Hypothalamus (tissue), 51 donors: ENCODE data around the gene RXFP1.
"Not testable (repeated sequence)": the region's sequence is repeated elsewhere in the genome, so short reads cannot be mapped to it uniquely, and the experiment has no call there.

Experiments used
- DNase-seq, 51 donors: peaks; one replicate each; lab custom pipeline; 2025; lab: John Stamatoyannopoulos, UW

The RXFP1 gene

DNA sequence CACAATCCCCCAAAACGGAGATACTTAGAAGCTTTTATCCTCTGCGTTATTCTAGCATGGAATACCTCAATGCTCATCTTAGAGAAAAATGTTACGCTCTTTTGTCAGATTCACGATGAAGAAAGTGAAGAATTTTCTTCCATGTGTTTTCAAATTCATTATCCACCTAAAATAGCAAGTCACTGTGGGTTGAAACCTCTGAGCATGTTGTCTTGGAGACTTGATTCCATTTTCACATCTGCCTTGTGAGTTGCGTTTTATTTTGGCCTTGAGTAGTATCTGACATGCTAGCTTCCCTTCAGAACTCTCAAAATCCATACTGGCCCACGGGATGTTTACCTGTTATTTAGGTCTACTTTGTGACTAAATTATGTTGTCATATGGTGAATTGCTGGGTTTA, 83.7 kb downstream of the RXFP1 start:
- peak in 1 of 51 donors; percentile 20 for DNase-seq

DNA sequence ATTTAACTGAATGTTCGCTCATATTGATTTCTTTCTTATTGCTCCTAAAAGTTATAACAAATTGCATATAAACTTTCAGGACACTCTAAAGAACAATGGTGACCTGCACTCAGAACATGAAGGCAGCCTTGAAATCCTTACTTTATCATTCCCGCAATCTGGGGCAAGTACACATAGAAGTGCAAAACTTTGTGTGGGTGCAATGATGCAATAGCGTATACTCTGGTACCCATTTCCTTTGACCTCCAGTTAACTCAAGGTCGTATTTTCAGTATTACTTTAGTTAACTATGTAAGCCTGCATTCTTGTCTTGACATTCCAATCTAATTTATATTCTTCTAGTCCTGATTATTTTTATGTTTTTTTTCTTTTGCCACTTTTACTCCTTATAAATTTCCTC, 85.3 kb downstream of the RXFP1 start:
- no peak for DNase-seq

DNA sequence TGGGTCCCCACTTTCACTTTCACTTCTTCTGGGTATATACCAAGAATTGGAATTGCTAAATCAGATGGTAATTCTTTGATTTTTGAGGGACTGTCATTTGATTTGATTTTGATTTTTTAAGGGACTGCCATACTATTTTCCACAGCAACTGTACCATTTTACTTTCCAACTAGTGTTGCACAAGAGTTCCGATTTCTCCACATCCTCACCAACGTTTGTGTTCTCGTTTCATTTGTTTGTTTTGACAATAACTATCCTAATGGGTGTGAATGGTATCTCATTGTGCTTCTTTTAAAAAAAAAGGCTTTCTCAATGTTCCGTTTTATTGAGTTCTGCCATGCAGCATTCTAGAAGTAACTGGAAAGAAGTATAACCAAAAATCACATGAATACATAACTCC, 87.4 kb downstream of the RXFP1 start:
- no peak for DNase-seq

DNA sequence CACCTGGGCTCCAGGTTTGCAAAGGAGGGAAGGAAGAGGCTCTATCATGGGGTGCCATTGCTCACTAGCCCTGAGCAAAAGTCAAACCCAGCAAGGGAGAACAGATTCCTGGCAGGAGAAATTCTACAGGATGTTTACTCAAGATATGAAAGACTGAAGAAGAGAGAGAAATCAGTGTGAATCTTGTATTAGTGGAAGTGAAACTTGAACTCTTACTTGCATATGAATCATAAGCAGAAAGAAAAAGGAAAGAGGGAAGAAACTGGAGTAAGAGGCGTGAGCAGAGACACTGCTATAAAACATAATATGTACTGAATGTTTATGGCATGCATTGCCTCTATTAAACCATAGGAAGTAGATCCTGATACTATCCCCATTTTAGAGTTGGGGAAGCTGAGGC, 89.1 kb downstream of the RXFP1 start:
- DNase-seq: no peak

DNA sequence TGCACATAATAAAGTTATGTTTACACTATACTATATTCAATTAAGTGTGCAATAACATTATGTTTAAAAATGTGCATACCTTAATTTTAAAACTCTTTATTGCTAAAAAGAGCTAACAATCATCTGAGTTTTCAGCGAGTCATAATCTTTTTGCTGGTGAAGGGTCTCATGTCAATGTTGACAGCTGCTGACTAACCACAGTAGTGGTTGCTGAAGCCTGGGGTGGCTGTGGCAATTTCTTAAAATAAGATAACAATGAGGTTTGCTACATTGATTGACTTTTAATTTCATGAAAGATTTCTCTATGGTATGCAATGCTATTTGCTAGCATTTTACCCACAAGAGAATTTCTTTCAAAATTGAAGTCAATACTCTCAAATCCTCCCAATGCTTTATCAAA, 91.4 kb downstream of the RXFP1 start:
- DNase-seq: no peak

DNA sequence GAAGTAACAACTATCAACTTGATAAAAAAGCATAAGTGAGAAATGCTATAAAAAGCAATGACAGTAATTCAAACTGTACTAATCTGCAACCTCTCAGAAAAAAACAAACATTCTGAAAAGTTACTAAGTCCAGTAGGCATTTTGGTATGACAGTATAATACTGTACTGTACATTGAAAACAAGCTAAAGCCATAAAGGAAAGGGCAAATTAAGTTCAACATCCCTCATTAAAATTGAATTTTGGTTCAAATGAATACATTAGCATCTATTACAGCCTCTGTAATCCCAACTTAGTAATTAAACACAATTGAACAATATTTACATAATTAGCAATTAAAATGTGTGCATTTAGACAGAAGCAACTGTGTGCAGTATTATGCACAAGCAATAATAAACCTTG, 96.3 kb downstream of the RXFP1 start:
- DNase-seq: no peak

DNA sequence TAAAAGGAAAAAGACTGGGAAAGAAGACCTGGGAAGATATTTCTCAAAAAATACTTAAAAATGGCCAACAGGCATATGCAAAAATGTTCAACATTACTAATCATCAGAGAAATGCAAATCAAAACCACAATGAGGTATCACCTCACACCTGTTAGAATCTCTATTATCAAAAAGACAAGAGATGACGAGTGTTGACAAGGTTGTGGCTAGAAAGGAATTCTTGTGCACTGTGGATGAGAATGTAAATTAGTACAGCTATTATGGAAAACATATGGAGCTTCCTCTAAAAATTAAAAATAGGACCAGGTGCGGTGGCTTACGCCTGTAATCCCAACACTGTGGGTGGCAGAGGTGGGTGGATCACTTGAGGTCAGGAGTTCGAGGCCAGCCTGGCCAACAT, 100.0 kb downstream of the RXFP1 start:
- no peak for DNase-seq

DNA sequence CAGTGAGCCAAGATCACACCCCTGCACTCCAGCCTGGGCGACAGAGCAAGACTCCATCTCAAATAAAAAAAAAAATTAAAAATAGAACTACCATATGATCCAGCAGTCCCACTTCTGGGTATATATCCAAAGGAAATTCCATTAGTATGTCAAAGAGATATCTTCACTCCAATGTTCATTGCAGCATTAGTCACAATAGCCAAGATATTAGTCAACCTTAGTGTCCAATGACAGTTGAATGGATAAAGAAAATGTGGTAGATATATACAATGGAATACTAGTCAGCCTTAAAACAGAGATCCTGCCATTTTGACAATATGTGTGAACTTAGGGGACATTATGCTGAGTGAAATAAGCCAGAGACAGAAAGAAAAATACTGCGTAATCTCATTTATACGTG, 100.6 kb downstream of the RXFP1 start:
- DNase-seq: no peak

DNA sequence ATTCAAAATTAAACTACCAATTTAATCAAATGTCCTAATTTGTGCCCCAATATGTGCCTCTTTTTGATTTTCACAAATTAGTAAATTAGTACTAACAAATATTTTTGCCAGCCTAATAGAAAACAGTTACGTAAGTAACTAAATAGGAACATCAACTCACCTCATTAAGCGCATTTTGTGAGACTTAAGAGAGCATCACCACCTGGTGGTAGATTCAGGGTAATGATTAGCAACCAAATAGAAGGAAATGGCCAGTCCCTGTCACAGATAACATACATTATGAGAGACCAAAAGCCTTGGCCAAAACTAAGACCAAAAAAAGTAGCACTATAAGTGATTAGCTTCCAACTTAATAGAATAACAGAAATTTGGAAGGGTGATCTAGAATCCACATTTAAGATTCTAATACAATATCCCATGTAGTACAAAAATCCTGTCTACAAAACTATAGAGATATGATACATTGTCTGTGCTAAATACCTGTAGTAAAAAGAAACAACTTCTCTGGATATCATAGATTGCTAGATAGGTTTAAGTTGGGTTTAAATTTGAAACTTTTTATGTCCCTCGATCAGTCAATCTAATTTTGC, 103.3 kb downstream of the RXFP1 start:
- DNase-seq: peak in 7 of 51 donors; percentile 0 to 26 (median 1)

- no peak for DNase-seq
These were observed 103.9 kb downstream of the RXFP1 start for GRCh38 chr4:158625544-158625943.

DNA sequence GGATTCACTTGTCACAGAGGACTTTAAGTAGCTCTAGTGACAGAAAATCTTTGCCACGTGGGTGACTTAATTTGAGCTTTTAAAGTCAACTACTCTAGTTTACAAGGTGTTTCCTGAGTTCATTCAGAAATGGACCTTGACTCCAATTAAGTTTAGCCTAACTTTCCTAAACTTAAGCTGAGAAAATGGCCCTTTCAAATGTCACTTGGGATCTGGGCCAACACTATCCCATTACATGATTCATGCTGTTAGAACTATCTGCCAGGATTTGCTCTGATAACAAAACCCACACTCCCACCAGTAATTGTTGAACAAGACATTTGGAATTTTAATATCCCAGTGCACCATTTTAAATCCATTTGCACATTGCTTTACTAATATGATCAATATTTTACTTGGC, 109.2 kb downstream of the RXFP1 start:
- DNase-seq: no peak

DNA sequence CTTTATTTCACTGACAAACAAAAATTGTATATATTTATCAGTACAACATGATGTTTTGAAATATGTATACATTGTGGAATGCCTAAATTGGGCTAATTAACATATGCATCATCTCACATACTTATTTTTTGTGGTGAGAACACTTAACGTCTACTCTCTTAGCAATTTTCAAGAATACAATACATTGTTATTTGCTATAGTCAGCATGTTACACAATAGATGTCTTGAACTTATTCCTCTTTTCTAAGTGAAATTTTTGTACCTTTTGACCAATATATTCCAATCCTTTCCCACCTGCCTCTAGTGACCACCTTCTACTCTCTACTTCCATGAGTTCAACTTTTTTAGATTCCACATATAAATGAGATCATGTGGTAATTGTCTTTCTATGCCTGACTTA, 114.9 kb downstream of the RXFP1 start:
- no peak for DNase-seq

DNA sequence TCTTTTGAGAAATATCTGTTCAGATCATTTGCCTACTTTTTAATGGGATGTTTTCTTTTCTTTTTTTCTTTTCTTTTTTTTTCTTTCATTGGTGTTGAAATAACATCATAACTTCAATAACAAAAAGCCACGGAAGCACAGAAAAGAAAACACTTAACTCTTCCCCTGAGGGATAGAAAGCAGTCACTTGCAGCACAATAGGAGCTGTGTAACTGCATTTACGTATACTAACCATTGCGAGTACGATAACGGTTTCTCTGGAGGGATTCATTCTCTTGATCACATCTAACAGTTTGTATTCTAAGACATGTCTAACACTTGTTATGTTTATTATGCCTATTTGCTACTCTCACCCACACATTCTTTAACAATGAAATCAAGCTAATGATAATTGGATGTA, 122.7 kb downstream of the RXFP1 start:
- DNase-seq: no peak

DNA sequence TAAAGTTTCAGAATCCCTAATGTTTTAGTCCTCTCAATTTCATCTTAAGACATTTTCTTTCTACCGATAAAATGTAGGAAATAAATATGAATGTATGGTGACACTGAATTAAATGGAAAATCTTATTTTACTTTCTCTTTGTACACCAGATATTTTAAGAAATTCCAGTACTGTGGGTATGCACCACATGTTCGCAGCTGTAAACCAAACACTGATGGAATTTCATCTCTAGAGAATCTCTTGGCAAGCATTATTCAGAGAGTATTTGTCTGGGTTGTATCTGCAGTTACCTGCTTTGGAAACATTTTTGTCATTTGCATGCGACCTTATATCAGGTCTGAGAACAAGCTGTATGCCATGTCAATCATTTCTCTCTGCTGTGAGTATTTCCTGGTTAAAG, 123.1 kb downstream of the RXFP1 start:
- no peak for DNase-seq

DNA sequence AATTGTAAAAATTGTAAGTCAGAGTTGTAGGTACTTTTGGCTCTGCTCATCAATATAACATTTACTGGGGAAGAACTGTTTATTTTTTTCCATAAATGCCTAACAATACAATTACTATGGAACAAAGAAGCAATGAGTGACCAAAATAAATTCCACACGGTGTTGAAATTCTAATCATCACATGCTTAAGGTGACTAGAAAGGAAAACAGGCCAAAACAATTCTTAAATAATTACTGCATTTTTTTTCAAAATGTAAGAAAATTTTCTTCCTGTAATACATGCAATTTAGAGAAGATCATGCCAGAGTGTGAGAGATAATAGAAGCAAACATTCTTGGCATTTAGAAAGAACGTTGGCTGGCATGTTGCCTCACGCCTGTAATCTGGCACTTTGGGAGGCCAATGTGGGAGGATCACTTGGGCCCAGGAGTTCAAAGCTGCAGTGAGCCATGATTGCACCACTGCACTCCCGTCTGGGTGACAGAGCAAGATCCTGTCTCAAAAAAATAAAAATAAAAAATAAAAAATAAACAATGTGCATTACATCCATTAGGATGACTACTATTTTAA, 127.5 kb downstream of the RXFP1 start:
- DNase-seq: no peak

DNA sequence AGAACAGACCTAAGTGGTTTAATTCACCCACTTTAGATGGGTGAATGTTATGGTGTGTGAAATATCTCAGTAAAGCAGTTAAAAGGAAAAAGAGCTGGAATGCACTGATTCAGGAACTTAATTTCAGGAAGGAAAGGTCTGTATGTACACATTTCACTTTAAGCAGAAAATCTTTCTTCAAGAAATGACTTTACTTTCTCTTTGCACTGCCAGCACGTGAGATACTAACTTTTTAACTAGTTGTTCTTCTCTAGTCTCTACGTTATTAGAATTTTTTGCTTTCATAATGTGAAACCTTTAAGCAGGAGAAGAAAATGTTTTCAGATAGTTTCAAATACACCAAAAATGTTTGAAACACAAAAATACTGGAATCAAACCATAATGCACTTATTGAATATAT, 131.2 kb downstream of the RXFP1 start:
- no peak for DNase-seq

DNA sequence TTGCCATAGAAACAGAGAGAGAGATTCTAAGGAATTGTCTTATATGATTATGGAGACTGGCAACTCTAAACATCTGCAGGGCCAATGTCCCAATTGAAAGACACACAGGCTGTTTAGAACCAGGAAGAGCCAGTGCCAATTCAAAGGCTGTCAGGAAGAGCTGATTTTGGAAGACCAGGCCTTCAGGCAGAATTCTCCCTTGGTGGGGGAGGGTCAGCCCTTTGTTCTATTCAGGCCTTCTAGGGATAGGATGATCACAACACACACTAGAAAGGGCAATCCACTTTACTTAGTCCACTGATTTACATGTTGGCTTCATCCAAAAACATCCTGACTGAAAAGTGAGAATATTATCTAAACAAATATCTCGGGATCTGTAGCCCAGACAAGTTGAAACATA, 134.8 kb downstream of the RXFP1 start:
- no peak for DNase-seq

- DNase-seq: no peak
These were observed 135.6 kb downstream of the RXFP1 start for GRCh38 chr4:158657291-158657690.

DNA sequence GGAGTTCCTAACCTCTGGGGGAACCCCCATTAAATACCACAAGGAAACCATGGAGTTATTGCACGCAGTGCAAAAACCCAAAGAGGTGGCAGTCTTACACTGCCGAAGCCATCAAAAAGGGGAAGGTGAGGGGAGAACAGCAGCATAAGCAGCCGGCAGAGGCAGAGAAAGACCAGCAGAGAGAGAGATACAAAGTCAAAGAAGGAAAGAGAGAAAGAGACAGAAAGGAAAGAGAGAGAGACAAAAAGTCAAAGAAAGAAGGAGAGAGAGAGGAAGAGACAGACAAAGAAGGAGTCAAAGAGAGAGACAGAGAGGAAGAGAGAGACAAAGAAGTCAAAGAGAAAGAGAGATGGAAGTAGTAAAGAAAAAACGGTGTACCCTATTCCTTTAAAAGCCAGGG, 141.6 kb downstream of the RXFP1 start:
- DNase-seq: not testable (repeated sequence)

- DNase-seq: not testable (repeated sequence)
These were observed 142.3 kb downstream of the RXFP1 start for GRCh38 chr4:158663707-158664625.

DNA sequence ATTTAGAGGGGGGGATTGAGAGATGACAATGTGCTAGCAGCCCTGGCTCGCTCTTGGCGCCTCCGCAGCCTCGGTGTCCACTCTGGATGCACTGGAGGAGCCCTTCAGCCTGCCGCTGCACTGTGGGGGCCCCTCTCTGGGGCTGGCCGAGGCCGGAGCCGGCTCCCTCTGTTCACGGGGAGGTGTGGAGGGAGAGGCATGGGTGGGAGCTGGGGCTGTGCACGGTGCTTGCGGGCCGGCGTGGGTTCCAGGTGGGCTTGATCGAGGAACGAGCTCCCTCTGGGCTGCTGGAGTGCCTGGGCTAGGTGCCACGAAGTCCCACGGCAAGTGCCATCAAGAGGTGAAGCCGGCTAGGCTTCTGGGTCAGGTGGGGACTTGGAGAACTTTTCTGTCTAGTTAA, 143.1 kb downstream of the RXFP1 start:
- no peak for DNase-seq

DNA sequence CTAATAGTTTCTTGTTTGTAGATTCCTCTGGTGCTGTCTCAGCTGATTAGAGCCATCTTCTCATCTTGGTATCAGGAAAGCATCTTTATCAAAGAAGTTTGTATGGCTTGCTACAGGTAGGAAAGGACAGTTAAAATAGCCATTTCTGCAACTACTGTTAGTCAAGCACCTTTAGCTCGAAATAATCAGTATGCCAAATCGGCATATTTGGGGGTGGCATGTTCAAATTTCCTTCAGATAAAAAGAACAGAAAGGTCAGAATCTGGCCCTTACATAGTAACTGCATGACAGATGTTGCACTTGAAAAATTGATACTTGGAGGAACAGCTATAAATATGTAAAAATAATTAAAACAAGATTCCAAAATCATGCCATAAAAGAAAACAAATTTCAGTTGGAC, 145.2 kb downstream of the RXFP1 start:
- DNase-seq: no peak
